ENCODE measurements around the gene ADGRG3. TPM values are rescaled to one million over a fixed set of nuclear protein-coding genes. Genes with fewer than 3 reads are reported as not detected.
"Not testable (repeated sequence)": the region's sequence is repeated elsewhere in the genome, so short reads cannot be mapped to it uniquely, and the experiment has no call there.

ADGRG3 gene
- total RNA-seq, 1 donor from 2014 or later, result 5.8 TPM

DNA sequence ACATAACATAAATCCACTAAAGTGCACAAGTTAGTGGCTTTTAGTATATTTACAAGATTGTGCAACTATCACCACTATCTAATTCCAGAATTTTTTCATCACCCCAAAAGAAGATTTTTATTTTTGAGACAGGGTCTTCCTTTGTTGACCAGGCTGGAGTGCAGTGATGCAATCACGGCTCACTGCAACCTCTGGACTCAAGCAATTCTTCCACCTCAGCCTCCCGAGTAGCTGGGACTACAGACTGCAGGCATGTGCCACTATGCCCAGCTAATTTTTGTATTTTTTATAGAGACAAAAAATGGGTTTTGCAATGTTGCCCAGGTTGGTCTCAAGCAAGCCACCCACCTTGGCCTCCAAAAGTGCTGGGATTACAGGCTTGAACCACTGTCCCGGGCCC lies 41.6 kb downstream of the ADGRG3 start:
- DNase-seq (no peak), ATAC-seq (no peak)
- intact Hi-C loops (cut with DNase I), result no loop called here
- no peaks in the 10 kb centered on the region for H3K9me3 ChIP-seq
- no peaks in the 10 kb centered on the region for H3K36me3 ChIP-seq
- H3K27ac ChIP-seq, result no peak overlapping the region
- TF ChIP-seq, protein P1, sequence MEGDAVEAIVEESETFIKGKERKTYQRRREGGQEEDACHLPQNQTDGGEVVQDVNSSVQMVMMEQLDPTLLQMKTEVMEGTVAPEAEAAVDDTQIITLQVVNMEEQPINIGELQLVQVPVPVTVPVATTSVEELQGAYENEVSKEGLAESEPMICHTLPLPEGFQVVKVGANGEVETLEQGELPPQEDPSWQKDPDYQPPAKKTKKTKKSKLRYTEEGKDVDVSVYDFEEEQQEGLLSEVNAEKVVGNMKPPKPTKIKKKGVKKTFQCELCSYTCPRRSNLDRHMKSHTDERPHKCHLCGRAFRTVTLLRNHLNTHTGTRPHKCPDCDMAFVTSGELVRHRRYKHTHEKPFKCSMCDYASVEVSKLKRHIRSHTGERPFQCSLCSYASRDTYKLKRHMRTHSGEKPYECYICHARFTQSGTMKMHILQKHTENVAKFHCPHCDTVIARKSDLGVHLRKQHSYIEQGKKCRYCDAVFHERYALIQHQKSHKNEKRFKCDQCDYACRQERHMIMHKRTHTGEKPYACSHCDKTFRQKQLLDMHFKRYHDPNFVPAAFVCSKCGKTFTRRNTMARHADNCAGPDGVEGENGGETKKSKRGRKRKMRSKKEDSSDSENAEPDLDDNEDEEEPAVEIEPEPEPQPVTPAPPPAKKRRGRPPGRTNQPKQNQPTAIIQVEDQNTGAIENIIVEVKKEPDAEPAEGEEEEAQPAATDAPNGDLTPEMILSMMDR (IDR thresholded peaks at IDR 0.05), result no peak
- no peak overlapping the region for H3K4me3 ChIP-seq
- no peaks in the 10 kb centered on the region for H3K4me1 ChIP-seq
- H3K27me3 ChIP-seq, result no peaks in the 10 kb centered on the region

DNA sequence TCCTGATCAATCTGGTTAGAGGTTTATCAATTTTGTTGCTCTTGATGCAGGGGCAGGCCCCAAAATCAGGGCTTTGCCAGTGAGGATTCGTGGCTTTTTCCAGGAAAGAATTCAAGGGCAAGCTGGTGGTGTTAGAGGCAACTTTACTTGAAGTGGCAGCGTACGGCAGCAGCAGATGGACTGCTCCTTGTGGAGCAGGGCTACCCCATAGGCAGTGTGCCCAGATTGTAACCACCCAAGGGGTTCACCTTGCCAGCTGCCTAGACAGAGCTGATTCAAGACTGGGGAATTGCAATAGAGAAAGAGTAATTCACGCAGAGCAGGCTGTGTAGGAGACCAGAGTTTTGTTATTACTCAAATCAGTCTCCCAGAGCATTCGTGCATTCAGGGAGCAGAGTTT lies 43.2 kb downstream of the ADGRG3 start:
- ATAC-seq, result no peak
- Histone ChIP-seq H3K36me3 (no peaks in the 10 kb centered on the region), H3K4me1 (no peaks in the 10 kb centered on the region), H3K4me3 (no peak overlapping the region), H3K9me3 (no peaks in the 10 kb centered on the region), H3K27ac (no peak overlapping the region), H3K27me3 (no peaks in the 10 kb centered on the region)
- DNase-seq, result no peak
- TF ChIP-seq, protein P1 (IDR thresholded peaks at IDR 0.05), result no peak
- intact Hi-C loops (cut with DNase I), result no loop called here

DNA sequence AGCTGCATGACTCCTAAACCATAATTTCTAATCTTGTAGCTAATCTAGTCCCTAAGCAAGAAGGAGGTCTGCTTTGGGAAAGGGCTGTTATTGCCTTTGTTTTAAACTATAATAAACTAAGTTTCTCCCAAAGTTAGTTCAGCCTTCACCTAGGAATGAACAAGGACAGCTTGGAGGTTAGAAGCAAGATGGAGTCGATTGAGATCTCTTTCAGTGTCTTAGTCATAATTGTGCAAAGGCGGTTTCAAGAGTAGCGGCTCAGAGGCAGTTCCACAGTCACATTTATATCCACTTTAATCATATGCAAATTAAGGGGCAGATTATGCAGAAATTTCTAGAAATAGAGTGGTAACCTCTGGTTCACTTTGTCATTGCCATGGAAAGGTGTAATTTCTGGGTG lies 43.9 kb downstream of the ADGRG3 start:
- no peaks in the 10 kb centered on the region for H3K9me3 ChIP-seq
- TF ChIP-seq, protein P1 (IDR thresholded peaks at IDR 0.05), result no peak
- H3K4me1 ChIP-seq, result no peaks in the 10 kb centered on the region
- no peak overlapping the region for H3K27ac ChIP-seq
- DNase-seq (no peak), ATAC-seq (no peak)
- intact Hi-C loops (cut with DNase I), result no loop called here
- no peaks in the 10 kb centered on the region for H3K27me3 ChIP-seq
- no peak overlapping the region for H3K4me3 ChIP-seq
- no peaks in the 10 kb centered on the region for H3K36me3 ChIP-seq

DNA sequence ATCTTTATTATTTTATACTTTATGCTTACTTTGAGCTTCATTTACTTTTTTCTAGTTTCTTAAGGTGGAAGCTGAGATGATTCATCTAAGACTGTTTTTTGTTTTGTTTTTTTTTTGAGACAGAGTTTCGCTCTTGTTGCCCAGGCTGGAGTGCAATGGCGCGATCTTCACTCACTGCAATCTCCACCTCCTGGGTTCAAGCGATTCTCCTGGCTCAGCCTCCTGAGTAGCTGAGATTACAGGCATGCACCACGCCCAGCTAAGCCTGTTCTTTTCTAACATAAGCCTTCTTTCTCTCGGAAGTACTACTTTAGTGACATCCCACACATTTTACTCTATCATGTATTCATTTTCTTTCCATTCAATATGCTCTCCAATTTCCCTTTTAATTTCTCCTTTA lies 44.5 kb downstream of the ADGRG3 start:
- H3K9me3 ChIP-seq; H3K27ac ChIP-seq; H3K4me3 ChIP-seq; intact Hi-C loops (cut with DNase I); ATAC-seq; H3K27me3 ChIP-seq; H3K4me1 ChIP-seq; H3K36me3 ChIP-seq; DNase-seq: not testable (repeated sequence)

DNA sequence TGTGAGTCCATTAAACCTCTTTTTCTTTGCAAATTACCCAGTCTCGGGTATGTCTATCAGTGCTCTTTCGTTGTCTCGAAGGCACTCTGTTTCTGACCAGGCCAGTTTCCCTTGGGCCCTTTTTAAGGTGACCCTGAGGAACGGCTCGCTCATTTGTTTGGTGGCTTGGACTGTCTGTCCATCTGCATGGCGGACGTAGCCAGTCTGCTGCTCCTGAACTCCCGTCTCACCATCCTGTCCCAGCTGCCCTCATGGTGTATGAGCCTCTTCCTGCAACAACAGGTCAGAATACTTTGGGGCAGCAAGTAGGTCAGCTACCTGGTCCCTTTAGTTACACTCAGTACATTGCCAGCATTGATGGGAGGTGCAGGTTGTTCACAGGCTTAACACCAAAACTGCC lies 45.5 kb downstream of the ADGRG3 start:
- DNase-seq (no peak), ATAC-seq (no peak)
- Histone ChIP-seq H3K9me3 (no peaks in the 10 kb centered on the region), H3K4me3 (no peak overlapping the region), H3K36me3 (no peaks in the 10 kb centered on the region), H3K27me3 (no peaks in the 10 kb centered on the region), H3K4me1 (no peaks in the 10 kb centered on the region), H3K27ac (no peak overlapping the region)
- TF ChIP-seq, protein P1 (IDR thresholded peaks at IDR 0.05), result no peak
- intact Hi-C loops (cut with DNase I), result no loop called here

DNA sequence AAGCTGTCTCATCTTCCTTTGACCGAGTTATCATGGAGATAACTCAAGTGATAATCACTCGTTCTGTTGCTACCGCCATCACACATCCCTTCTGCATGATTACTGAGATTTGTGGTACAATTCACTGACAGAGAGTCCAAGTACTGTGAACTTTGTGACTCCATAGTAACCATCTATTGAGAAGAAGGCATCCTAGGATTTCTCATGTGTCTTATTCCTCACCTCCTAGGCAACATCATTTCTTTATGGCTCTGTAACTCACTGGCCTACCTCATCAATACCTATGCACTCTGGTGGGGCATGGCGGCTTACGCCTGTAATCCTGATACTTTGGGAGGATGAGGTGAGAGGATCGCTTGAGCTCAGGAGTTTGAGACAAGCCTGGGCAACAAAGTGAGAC lies 45.9 kb downstream of the ADGRG3 start:
- no peaks in the 10 kb centered on the region for H3K4me1 ChIP-seq
- H3K27me3 ChIP-seq, result no peaks in the 10 kb centered on the region
- ATAC-seq (no peak), DNase-seq (no peak)
- no peak overlapping the region for H3K27ac ChIP-seq
- TF ChIP-seq, protein P1 (IDR thresholded peaks at IDR 0.05), result no peak
- no peaks in the 10 kb centered on the region for H3K36me3 ChIP-seq
- H3K9me3 ChIP-seq, result no peaks in the 10 kb centered on the region
- H3K4me3 ChIP-seq, result no peak overlapping the region
- intact Hi-C loops (cut with DNase I), result no loop called here
